Stimulated activated CD8-positive, alpha-beta memory T cell treated with anti-CD3 and anti-CD28 coated beads, Interleukin-12 subunit alpha, Interleukin-12 subunit beta, amount 100 ng/mL, for 1 hour (primary cell): ENCODE data around the gene PAX7.

Source experiments
- DNase-seq: peaks from one replicate; pipeline ENCODE4 v3.0.0-alpha.2; 2020; ENCODE audit warnings: low read depth

Gene PAX7

DNA sequence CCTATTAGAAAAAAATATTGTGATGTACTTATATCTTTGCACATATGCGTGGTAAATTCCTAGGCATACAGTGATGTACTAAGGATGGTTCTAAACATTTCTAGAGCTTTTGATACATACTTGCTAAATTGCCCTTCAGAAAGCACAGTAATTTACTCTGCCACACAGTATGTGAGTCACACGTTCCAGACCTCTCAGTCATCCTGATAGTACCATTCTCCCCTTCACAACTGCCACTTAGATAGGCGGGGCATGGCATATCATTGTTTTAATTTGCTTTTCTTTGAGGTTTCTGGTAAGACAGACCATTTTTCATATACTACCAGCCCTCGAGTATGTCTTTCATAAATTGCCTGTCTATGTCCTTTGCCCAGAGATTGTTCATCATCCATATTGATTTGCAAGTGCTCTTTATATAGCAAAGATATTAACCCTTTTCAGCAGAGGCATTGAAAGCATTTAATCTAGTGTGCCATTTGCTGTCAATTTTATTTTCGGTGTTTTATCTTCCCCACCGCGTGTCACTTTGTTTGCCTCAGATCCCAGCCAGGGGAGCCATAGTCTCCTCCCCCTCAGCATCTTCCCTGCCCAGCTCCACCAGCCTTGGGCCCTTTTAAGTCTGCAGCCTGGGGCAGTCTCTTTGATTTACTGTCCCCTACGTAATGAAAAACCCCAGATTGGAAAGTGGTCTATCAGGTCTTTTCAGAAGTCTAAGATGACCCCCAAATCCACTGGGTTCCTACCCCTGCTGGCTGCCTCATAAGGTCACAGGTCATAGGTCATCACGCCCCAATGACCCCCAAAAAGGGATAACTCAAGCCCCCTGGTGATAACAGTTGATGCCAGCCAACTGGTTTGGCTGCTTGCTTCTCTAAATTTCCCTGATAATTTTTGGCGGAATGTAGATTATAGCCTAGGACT is 11.8 kb upstream of the PAX7 start:
- DNase-seq = no peak

DNA sequence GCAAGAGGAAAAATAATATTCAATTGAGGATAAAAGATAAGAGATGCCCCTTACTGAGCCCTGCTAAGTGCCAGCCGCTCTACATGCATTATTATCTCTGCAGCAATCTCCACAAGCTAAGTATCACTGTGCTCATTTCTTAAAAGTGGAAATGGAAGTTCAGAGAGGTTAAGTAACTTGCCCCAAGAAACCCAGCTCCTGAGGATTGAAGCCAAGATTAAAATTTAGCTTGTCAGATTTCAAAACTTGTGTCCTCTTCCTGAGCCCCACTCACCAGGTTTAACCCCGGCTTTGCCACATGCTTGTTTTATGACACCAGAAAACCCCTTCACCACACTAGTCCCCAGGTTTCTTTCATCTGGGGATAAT is 11.2 kb upstream of the PAX7 start:
- no peak for DNase-seq

GRCh38 chr1:18628511-18628910 is 2.1 kb upstream of the PAX7 start:
- DNase-seq = no peak

- no peak for DNase-seq
Measured at GRCh38 chr1:18629659-18630510, 761 bp upstream of the PAX7 start.

GRCh38 chr1:18631496-18632217 is 1.0 kb downstream of the PAX7 start:
- DNase-seq = no peak

GRCh38 chr1:18632218-18632588 is 1.6 kb downstream of the PAX7 start:
- DNase-seq = no peak

DNA sequence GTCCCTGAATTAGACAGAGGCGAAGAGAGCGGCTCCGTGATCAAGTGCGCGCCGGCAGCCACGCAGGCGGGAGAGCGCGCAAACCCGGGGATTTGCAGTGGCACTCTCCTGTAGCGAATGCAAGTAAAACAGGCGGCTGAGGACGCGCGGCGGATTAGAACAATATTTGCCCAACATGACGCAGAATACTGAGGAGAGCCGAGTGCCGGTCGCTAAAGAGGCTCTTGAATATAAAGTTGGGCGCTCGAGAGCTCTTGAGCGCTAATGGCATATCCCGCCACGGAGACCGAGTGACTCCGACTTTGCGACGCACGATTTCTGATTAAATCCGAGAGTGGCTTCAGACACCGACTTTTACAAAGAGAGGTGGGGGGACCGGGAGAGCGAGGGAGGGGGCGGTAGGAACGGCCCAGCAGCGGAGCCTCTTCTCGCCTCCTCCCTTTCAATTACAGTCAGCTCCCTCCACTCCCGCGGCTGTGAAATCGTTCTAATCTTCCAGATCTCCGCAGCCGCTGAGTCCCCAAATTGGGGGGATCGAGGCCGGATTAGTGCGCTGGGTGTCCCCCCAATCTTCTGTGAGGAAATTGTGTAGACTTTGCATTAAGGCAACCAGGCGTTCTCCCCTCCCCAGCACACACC is 2.3 kb downstream of the PAX7 start:
- no peak for DNase-seq

GRCh38 chr1:18633422-18634155 is 2.9 kb downstream of the PAX7 start:
- no peak for DNase-seq

GRCh38 chr1:18634276-18634675 is 3.6 kb downstream of the PAX7 start:
- no peak for DNase-seq

DNA sequence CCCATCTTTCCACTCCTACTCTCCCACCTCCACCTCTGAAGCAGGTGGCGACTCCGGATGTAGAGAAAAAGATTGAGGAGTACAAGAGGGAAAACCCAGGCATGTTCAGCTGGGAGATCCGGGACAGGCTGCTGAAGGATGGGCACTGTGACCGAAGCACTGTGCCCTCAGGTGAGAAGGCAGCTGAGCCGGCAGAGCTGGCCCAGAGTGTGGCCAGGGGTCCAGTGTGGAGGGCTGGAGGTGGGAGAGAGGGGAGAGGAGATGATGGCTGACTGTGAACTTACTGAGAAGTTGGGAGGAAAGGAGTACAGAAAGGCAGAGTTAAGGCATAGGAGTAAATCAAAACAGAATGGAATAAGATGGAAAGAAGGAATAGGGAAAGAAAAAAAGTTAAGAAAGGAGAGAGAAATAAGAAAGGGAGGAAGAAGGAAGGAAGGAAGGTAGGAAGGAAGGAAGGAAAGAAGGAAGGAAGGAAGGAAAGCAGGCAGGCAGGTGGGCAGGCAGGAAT is 4.5 kb downstream of the PAX7 start:
- no peak for DNase-seq

DNA sequence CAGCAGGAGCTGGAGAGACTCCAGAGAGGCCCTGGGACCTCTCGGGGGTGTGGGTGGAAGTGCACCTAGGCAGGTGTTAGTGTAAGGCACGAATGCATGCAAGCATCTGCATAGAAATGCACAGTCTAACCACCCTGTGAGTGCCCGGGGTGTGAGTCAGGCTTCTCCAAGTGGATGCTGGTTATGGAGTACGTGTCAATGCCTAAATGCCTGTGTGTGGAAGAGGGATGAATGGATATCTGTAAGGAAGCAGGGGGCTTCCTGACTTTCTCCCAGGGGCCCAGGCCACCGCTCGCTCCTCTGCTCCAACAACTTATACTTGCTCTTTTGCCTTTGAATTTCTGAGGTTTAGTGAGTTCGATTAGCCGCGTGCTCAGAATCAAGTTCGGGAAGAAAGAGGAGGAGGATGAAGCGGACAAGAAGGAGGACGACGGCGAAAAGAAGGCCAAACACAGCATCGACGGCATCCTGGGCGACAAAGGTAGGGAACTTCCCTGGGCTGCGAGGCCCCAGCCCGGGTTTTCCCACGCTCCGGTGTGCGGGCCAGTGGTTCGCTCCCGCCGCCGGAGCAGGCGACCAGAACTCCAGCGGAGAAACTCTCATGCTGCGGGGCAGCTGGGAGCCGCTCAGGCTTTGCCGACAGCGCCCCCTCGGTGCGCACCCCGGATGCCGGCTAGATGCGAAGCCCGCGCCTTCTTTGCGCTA is 5.4 kb downstream of the PAX7 start:
- no peak for DNase-seq

GRCh38 chr1:18636596-18637508 is 6.2 kb downstream of the PAX7 start:
- no peak for DNase-seq

- no peak for DNase-seq
Measured at GRCh38 chr1:18637511-18637960, 6.9 kb downstream of the PAX7 start.

DNA sequence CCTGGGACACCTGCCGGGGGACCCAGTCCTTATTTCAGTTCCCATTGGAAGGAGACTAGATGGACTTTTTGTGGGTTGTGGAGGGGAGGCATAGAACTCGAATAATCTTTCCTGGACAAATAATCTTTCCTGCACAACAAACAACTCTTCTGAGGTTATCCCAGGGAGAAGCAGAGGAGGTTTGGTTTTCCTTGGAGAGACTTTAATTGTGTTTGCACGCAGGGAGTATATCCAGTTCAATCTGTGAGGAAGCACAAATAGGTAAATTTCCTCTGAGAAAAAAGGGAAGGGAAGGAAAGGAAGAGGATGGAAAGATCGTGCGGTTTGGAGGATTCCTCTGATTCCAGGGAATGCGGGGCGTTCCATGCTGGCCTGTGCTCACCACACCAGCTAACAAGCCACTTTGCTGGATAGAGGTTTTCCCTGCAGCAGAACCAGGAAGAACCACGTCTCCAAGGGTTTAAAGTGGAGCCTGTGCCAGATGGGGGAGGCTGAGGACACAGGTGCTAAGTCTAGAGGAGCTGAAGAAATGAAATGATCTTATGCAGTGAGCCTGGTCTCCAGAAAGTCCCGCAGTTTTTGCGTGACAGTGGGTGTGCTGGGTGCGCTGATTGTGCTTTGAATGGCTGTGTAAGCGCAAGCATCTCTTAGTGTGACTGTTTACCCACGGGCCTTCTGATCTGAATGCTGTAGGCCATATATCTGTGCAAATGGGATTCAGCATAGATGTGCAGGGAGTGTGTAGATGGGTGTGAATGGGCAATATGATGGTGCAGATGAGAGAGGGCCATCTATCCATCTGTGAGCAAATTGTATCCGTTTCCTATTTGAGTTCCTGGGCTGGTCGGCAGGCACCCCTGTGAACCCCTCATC is 7.6 kb downstream of the PAX7 start:
- DNase-seq = no peak

- no peak for DNase-seq
Measured at GRCh38 chr1:18638835-18639364, 8.3 kb downstream of the PAX7 start.

DNA sequence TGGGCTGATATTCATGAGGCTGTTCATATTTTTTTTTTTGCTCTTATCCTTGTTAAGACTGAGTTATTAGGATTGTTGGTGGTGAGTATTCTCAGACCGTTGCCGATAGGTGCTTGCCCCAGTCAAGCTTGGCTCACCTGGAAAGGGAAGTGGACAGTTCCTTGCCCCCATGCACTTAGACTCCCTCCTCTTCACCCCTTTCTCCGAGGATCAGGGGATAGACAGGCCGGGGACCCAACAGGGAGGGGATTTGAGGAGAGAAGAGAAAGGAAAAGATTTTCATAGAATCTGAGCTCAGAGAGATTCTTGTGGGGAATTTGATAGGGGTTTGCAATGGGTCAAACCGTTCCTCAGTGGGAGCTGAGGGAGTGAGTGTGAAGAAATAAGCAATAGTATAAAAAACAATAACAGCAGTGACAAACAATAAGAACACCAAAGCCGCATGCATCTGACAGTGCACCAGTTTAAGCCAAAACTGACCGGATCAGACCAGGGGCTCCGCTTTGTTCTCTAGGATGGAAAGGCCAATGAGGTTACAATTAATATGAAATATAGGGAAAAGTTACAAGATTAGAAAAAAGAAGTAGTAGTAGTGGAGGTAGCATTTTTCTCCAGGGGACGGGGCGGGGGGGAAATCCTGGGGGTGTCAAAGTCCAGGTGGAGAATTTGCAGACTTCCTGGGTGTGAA is 8.9 kb downstream of the PAX7 start:
- no peak for DNase-seq

- no peak for DNase-seq
Measured at GRCh38 chr1:18640228-18641004, 9.8 kb downstream of the PAX7 start.
